Lung microvascular endothelial cell (primary cell): ENCODE data around the gene TMEM9. TPM values are rescaled to one million over a fixed set of nuclear protein-coding genes. Genes with fewer than 3 reads are reported as not detected.
A peak's percentile ranks its signal among the peaks of the same experiment; 100 is the strongest.

Experiments
- DNase-seq, 2 donors: peaks; one replicate each; pipeline versions ENCODE4 v3.0.0 to v3.0.0-alpha.2; 2010; ENCODE audit warnings: low read depth in 2 of 2
- total RNA-seq: library from RNA; depleted of rRNA; stranded (reverse); fragments of >200 nt; gene quantifications from 2 replicates; pipeline ENCODE4 v1.2.1, GENCODE V29; 2014

TMEM9 gene
- total RNA-seq, 1 donor from 2014 or later = 60.9 TPM

- DNase-seq = no peak
These were observed 26.4 kb downstream of the TMEM9 start for GRCh38 chr1:201127755-201128455.

- peak; percentile 17 to 23 for DNase-seq
These were observed 27.2 kb downstream of the TMEM9 start, which contains the start of gene ASCL5 for GRCh38 chr1:201126832-201127754. TSS of gene ASCL5 (minus strand) at chr1:201127184. CDS start at chr1:201115372, 11,812 bp downstream.

- no peak for DNase-seq
These were observed 27.8 kb downstream of the TMEM9 start for GRCh38 chr1:201126463-201126831.

GRCh38 chr1:201125800-201126199, 28.5 kb downstream of the TMEM9 start:
- no peak for DNase-seq

GRCh38 chr1:201125019-201125418, 29.3 kb downstream of the TMEM9 start:
- peak in 1 of 2 donors; percentile 48 for DNase-seq

- no peak for DNase-seq
These were observed 30.4 kb downstream of the TMEM9 start for GRCh38 chr1:201123866-201124265.

GRCh38 chr1:201122321-201122957, 31.8 kb downstream of the TMEM9 start:
- DNase-seq = no peak

- peak; percentile 60 to 67 for DNase-seq
These were observed 34.8 kb downstream of the TMEM9 start for GRCh38 chr1:201119206-201120197.

- DNase-seq = no peak
These were observed 38.2 kb downstream of the TMEM9 start for GRCh38 chr1:201116091-201116490.

- no peak for DNase-seq
These were observed 38.8 kb downstream of the TMEM9 start for GRCh38 chr1:201115390-201115937.

GRCh38 chr1:201114245-201115131, 39.8 kb downstream of the TMEM9 start:
- peak; percentile 72 to 86 for DNase-seq

- no peak for DNase-seq
These were observed 40.6 kb downstream of the TMEM9 start for GRCh38 chr1:201113451-201114244.

- no peak for DNase-seq
These were observed 41.3 kb downstream of the TMEM9 start for GRCh38 chr1:201112926-201113325.

- no peak for DNase-seq
These were observed 42.0 kb downstream of the TMEM9 start, which contains the start of gene CACNA1S for GRCh38 chr1:201112173-201112731. TSS of gene CACNA1S (minus strand) at chr1:201112426. CDS start at chr1:201112339, 87 bp downstream.

- no peak for DNase-seq
These were observed 42.6 kb downstream of the TMEM9 start for GRCh38 chr1:201111672-201112071.

- DNase-seq = no peak
These were observed 43.1 kb downstream of the TMEM9 start for GRCh38 chr1:201111156-201111555.

- DNase-seq = no peak
These were observed 43.7 kb downstream of the TMEM9 start for GRCh38 chr1:201110616-201111015.

- DNase-seq = no peak
These were observed 44.1 kb downstream of the TMEM9 start for GRCh38 chr1:201110138-201110537.
